Neural cell (in vitro differentiated cells): ENCODE results near the gene LPAR1. TPM values are rescaled to one million over a fixed set of nuclear protein-coding genes. Genes with fewer than 3 reads are reported as not detected.

Experiments used
- H2AFZ ChIP-seq: fragments of 200-600, 300-800 bp; sonication (generic), shearing (Covaris generic); 2 replicates; pipeline ENCODE4 v1.6.0; 2014; ENCODE audit warnings: low read depth, mild to moderate bottlenecking, antibody characterized with exemption, low read length, moderate library complexity
- H3F3A ChIP-seq: fragments of 200-600 bp; shearing (Covaris generic); 2 replicates; pipeline ENCODE4 v1.6.1; 2016; ENCODE audit warnings: mild to moderate bottlenecking, moderate library complexity, mixed read lengths, antibody characterized with exemption, low read length; ENCODE audit not compliant: insufficient read depth, poor library complexity, severe bottlenecking
- H3K27ac ChIP-seq: fragments of 200-600, 300-800 bp; sonication (generic), shearing (Covaris generic); 2 replicates; pipeline ENCODE4 v1.5.1; 2014; ENCODE audit warnings: mild to moderate bottlenecking, low read length, moderate library complexity
- H3K27me3 ChIP-seq: fragments of 300-800, 200-600 bp; sonication (generic), shearing (Covaris generic); 2 replicates; pipeline ENCODE4 v1.6.0; 2014; ENCODE audit warnings: mild to moderate bottlenecking, low read depth, low read length, moderate library complexity; ENCODE audit not compliant: insufficient read depth
- H3K36me3 ChIP-seq: fragments of 300-800, 200-600 bp; sonication (generic), shearing (Covaris generic); 2 replicates; pipeline ENCODE4 v1.5.1; 2014; ENCODE audit warnings: mild to moderate bottlenecking, antibody characterized with exemption, low read length, moderate library complexity; ENCODE audit not compliant: insufficient read depth
- H3K4me2 ChIP-seq: fragments of 300-800, 200-600 bp; sonication (generic), shearing (Covaris generic); 2 replicates; pipeline ENCODE4 v1.6.0; 2014; ENCODE audit warnings: mild to moderate bottlenecking, low read length
- H3K4me3 ChIP-seq: fragments of 300-800, 200-600 bp; sonication (generic), shearing (Covaris generic); 2 replicates; pipeline ENCODE4 v1.5.1; 2014; ENCODE audit warnings: mild to moderate bottlenecking, low read length, moderate library complexity
- H3K79me2 ChIP-seq: fragments of 200-600 bp; shearing (Covaris generic); replicated peaks from 2 replicates; pipeline ENCODE4 v1.6.0; 2014; ENCODE audit warnings: mild to moderate bottlenecking, low read length, moderate library complexity; ENCODE audit not compliant: insufficient read depth
- H3K9ac ChIP-seq: fragments of 300-800, 200-600 bp; sonication (generic), shearing (Covaris generic); 2 replicates; pipeline ENCODE4 v1.6.1; 2016; ENCODE audit warnings: mild to moderate bottlenecking, low read length, mixed read lengths
- H3K9me2 ChIP-seq: fragments of 200-600 bp; shearing (Covaris generic); 2 replicates; pipeline ENCODE4 v1.6.1; 2016; ENCODE audit warnings: mild to moderate bottlenecking, low read length, mixed read lengths; ENCODE audit not compliant: insufficient read depth
- H3K9me3 ChIP-seq: fragments of 200-600, 300-800 bp; sonication (generic), shearing (Covaris generic); 2 replicates; pipeline ENCODE4 v1.6.1; 2016; ENCODE audit warnings: mild to moderate bottlenecking, mixed run types, low read length, moderate library complexity, mixed read lengths
- H4K20me1 ChIP-seq: fragments of 200-600 bp; shearing (Covaris generic); 2 replicates; pipeline ENCODE4 v1.6.1; 2016; ENCODE audit warnings: mild to moderate bottlenecking, mixed run types; ENCODE audit not compliant: insufficient read depth
- EP300 ChIP-seq: fragments of 450-650 bp; conservative IDR thresholded peaks from 2 replicates; pipeline ENCODE4 v1.6.1; 2014; ENCODE audit warnings: antibody characterized with exemption, mild to moderate bottlenecking, moderate library complexity; ENCODE audit not compliant: poor library complexity, severe bottlenecking
- EZH2 ChIP-seq: fragments of 200-600, 300-800 bp; shearing (Covaris generic), sonication (generic); IDR thresholded peaks from 2 replicates; pipeline ENCODE4 v1.6.1; 2014; ENCODE audit warnings: antibody characterized with exemption, low read length, borderline replicate concordance, mild to moderate bottlenecking; ENCODE audit not compliant: insufficient read depth, poor library complexity, severe bottlenecking
- MXI1 ChIP-seq: fragments of 450-650 bp; conservative IDR thresholded peaks from 2 replicates; pipeline ENCODE4 v1.6.1; 2014; ENCODE audit warnings: antibody characterized with exemption, mild to moderate bottlenecking; ENCODE audit not compliant: poor library complexity, severe bottlenecking
- POLR2AphosphoS5 ChIP-seq: IDR thresholded peaks from 2 replicates; pipeline ENCODE4 v1.6.1; 2012
- RAD21 ChIP-seq: fragments of 450-650 bp; conservative IDR thresholded peaks from 2 replicates; pipeline ENCODE4 v1.6.1; 2014; ENCODE audit warnings: antibody characterized with exemption, mild to moderate bottlenecking, moderate library complexity
- SMC3 ChIP-seq: fragments of 450-650 bp; conservative IDR thresholded peaks from 2 replicates; pipeline ENCODE4 v1.6.1; 2014; ENCODE audit warnings: antibody characterized with exemption, mild to moderate bottlenecking, moderate library complexity; ENCODE audit not compliant: poor library complexity
- TAF1 ChIP-seq: IDR thresholded peaks from 2 replicates; pipeline ENCODE4 v1.6.1; 2012; ENCODE audit warnings: low read depth
- polyA plus RNA-seq: library from polyadenylated mRNA; depleted of rRNA; stranded (reverse); fragments of >200 nt; gene quantifications from 2 replicates; pipeline ENCODE4 v1.2.3, GENCODE V29; 2014
- TF ChIP-seq, protein P1 (sequence below): fragments of 450-650 bp; IDR thresholded peaks from 2 replicates; pipeline ENCODE4 v1.5.1; 2014; ENCODE audit warnings: antibody characterized with exemption, mild to moderate bottlenecking, moderate library complexity; ENCODE audit not compliant: poor library complexity, severe bottlenecking
- TF ChIP-seq, protein P2 (sequence below): IDR thresholded peaks from 2 replicates; pipeline ENCODE4 v1.6.1; 2012; ENCODE audit warnings: borderline replicate concordance

The LPAR1 gene
- polyA plus RNA-seq, 1 donor from 2014 or later = 0.54 TPM

DNA sequence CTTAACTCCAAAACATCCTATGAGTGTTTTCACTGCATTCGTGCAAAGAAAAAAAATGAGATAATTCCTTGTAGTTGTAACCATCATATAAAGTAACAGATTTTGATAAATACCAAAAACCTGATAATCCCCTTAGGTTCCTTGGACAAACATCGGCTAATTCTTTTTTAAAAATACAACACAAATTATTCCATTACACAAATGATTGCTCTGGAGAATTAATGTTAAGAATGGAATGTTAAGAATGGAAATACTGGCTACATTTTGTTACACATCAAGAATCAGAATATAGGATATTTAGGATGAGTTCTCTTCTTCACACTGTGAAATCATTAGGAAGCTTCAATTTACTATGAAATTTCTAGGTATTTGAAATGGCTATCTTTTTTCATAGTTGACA, 139.4 kb downstream of the LPAR1 start:
- Histone ChIP-seq H3K27me3 (no peaks in the 10 kb centered on the region), H3K9me2 (no peaks in the 10 kb centered on the region), H3K27ac (no peak overlapping the region), H3K4me3 (no peak overlapping the region), H4K20me1 (no peaks in the 10 kb centered on the region), H3K9ac (no peak overlapping the region), H3K36me3 (no peaks in the 10 kb centered on the region), H3F3A (no peaks in the 10 kb centered on the region), H3K4me2 (no peak overlapping the region), H2AFZ (no peak overlapping the region), H3K79me2 (no peaks in the 10 kb centered on the region), H3K9me3 (no peaks in the 10 kb centered on the region)
- TF ChIP-seq SMC3 (no peak), POLR2AphosphoS5 (no peak)

DNA sequence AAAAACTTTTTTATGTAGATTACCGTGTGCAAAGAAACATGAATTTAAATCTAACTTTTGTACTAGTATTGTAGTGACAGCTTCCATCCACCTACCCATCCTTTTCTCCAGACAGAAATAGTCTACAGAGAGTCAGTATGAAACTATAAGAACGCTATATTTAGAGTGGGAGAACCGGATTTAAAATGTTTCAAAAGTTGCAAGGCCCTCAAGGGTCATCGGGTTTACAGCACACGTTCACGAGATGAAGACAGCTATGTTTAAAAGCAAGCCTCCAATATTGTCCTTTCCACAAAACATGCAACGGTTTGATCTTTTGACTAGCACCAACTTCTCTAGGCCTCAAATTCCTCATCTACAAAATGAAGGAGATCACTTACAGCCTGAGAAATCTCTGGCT, 139.9 kb downstream of the LPAR1 start:
- Histone ChIP-seq H3K9ac (no peak overlapping the region), H4K20me1 (no peaks in the 10 kb centered on the region), H3K27ac (no peak overlapping the region), H2AFZ (no peak overlapping the region), H3F3A (no peaks in the 10 kb centered on the region), H3K4me3 (no peak overlapping the region), H3K4me2 (no peak overlapping the region), H3K9me2 (no peaks in the 10 kb centered on the region), H3K79me2 (no peaks in the 10 kb centered on the region), H3K9me3 (no peaks in the 10 kb centered on the region), H3K36me3 (no peaks in the 10 kb centered on the region), H3K27me3 (no peaks in the 10 kb centered on the region)
- TF ChIP-seq TAF1 (no peak), EP300 (no peak), MXI1 (no peak), POLR2AphosphoS5 (no peak), EZH2 (no peak), SMC3 (no peak), RAD21 (no peak)
- TF ChIP-seq, protein P1, sequence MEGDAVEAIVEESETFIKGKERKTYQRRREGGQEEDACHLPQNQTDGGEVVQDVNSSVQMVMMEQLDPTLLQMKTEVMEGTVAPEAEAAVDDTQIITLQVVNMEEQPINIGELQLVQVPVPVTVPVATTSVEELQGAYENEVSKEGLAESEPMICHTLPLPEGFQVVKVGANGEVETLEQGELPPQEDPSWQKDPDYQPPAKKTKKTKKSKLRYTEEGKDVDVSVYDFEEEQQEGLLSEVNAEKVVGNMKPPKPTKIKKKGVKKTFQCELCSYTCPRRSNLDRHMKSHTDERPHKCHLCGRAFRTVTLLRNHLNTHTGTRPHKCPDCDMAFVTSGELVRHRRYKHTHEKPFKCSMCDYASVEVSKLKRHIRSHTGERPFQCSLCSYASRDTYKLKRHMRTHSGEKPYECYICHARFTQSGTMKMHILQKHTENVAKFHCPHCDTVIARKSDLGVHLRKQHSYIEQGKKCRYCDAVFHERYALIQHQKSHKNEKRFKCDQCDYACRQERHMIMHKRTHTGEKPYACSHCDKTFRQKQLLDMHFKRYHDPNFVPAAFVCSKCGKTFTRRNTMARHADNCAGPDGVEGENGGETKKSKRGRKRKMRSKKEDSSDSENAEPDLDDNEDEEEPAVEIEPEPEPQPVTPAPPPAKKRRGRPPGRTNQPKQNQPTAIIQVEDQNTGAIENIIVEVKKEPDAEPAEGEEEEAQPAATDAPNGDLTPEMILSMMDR = no peak
- TF ChIP-seq, protein P2, sequence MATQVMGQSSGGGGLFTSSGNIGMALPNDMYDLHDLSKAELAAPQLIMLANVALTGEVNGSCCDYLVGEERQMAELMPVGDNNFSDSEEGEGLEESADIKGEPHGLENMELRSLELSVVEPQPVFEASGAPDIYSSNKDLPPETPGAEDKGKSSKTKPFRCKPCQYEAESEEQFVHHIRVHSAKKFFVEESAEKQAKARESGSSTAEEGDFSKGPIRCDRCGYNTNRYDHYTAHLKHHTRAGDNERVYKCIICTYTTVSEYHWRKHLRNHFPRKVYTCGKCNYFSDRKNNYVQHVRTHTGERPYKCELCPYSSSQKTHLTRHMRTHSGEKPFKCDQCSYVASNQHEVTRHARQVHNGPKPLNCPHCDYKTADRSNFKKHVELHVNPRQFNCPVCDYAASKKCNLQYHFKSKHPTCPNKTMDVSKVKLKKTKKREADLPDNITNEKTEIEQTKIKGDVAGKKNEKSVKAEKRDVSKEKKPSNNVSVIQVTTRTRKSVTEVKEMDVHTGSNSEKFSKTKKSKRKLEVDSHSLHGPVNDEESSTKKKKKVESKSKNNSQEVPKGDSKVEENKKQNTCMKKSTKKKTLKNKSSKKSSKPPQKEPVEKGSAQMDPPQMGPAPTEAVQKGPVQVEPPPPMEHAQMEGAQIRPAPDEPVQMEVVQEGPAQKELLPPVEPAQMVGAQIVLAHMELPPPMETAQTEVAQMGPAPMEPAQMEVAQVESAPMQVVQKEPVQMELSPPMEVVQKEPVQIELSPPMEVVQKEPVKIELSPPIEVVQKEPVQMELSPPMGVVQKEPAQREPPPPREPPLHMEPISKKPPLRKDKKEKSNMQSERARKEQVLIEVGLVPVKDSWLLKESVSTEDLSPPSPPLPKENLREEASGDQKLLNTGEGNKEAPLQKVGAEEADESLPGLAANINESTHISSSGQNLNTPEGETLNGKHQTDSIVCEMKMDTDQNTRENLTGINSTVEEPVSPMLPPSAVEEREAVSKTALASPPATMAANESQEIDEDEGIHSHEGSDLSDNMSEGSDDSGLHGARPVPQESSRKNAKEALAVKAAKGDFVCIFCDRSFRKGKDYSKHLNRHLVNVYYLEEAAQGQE = no peak

DNA sequence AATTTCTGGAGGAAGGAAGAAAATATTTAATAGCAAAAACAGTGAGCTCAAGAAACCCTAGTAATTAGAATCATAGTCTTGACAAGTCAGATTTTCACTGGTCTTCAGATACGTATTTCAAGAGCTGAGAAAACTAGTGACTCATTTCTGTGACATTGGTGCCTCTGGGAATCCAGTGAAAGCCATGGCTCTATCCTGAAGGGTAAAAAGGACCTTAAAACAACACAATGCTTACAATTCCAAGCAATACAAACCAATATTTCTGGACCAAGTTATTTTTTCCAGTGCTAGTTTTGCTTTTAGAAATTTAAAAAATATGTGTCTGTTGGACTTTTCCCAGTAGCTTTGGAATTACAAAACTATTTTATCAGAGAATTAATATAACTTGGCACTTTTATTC, 140.3 kb downstream of the LPAR1 start:
- H3K4me3 ChIP-seq = no peak overlapping the region
- no peaks in the 10 kb centered on the region for H3K27me3 ChIP-seq
- no peak overlapping the region for H3K9ac ChIP-seq
- no peaks in the 10 kb centered on the region for H3F3A ChIP-seq
- no peaks in the 10 kb centered on the region for H3K79me2 ChIP-seq
- no peaks in the 10 kb centered on the region for H4K20me1 ChIP-seq
- TF ChIP-seq EZH2 (no peak), POLR2AphosphoS5 (no peak), SMC3 (no peak), RAD21 (no peak), TAF1 (no peak), MXI1 (no peak)
- TF ChIP-seq, protein P1 = no peak
- TF ChIP-seq, protein P2 = no peak
- no peaks in the 10 kb centered on the region for H3K9me2 ChIP-seq
- no peak overlapping the region for H2AFZ ChIP-seq
- H3K36me3 ChIP-seq = no peaks in the 10 kb centered on the region
- H3K9me3 ChIP-seq = no peaks in the 10 kb centered on the region
- H3K4me2 ChIP-seq = no peak overlapping the region
- H3K27ac ChIP-seq = no peak overlapping the region
